ENCODE data around the gene TTLL12. TPM values are rescaled to one million over a fixed set of nuclear protein-coding genes. Genes with fewer than 3 reads are reported as not detected.

TTLL12 gene
- total RNA-seq, 4 donors from 2014 or later: 43.6 to 93.9 (median 81.4) TPM

DNA sequence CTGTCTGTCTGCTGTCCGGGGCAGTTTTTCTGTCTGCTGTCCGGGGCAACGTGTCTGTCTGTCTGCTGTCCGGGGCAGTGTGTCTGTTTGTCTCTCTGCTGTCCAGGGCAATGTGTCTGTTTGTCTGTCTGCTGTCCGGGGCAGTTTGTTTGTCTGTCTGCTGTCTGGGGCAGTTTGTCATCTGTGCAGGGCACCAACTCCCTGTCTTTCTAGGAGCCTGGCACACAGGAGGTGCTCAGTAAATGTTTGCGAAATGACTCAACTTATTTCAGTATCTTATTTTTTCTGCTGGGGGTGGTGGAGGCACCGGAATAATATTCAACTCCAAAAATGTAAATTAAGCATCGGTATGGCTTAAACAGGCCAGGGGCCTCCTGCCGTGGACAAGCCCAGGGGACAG lies 12.0 kb upstream of the TTLL12 start:
- TF ChIP-seq EP300 (IDR thresholded peaks at IDR 0.05) (no peak), POLR2A (IDR thresholded peaks at IDR 0.05) (no peak), POLR2AphosphoS5 (IDR thresholded peaks at IDR 0.05) (no peak)
- TF ChIP-seq, protein P1, sequence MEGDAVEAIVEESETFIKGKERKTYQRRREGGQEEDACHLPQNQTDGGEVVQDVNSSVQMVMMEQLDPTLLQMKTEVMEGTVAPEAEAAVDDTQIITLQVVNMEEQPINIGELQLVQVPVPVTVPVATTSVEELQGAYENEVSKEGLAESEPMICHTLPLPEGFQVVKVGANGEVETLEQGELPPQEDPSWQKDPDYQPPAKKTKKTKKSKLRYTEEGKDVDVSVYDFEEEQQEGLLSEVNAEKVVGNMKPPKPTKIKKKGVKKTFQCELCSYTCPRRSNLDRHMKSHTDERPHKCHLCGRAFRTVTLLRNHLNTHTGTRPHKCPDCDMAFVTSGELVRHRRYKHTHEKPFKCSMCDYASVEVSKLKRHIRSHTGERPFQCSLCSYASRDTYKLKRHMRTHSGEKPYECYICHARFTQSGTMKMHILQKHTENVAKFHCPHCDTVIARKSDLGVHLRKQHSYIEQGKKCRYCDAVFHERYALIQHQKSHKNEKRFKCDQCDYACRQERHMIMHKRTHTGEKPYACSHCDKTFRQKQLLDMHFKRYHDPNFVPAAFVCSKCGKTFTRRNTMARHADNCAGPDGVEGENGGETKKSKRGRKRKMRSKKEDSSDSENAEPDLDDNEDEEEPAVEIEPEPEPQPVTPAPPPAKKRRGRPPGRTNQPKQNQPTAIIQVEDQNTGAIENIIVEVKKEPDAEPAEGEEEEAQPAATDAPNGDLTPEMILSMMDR (IDR thresholded peaks at IDR 0.05): no peak
- 78% methylated on average over 9 of the region's 9 CpGs for WGBS
- H3K4me3 ChIP-seq: no peak overlapping the region

DNA sequence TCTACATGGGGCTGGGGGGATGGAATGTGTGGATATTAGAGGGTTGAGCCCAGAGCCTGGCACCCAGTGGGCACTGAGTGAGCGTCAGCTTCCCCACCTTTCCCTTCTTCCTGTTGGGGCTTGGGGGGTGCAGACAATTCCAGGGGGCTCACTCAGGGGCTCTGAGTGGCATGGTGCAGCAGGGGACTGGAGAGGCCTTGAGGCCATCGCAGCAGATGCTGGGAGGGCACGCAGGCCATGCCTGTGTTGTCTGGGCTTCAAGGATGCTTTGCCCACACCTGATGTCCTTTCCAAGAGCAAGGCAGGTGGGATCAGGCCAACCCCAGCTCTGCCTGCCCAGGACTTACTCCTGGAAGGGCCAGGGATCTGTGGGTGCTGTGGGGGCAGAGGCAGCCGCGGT lies 11.2 kb upstream of the TTLL12 start:
- H3K27ac ChIP-seq: no peak overlapping the region
- H3K36me3 ChIP-seq: no peaks in the 10 kb centered on the region
- H3K4me1 ChIP-seq: peaks cover 2% of the 10 kb centered on the region
- no peak overlapping the region for H3K4me3 ChIP-seq
- no peak for TF ChIP-seq POLR2A (IDR thresholded peaks at IDR 0.05)
- TF ChIP-seq EP300 (IDR thresholded peaks at IDR 0.05): no peak
- no peak for TF ChIP-seq POLR2AphosphoS5 (IDR thresholded peaks at IDR 0.05)
- TF ChIP-seq, protein P1 (IDR thresholded peaks at IDR 0.05): no peak
- DNase-seq (ENCODE audit: low spot score in 2 of 2): no peak
- H3K27me3 ChIP-seq: peaks cover 12% of the 10 kb centered on the region
- H3K9me3 ChIP-seq: no peaks in the 10 kb centered on the region
- WGBS: 95% methylated on average over 3 of the region's 5 CpGs

More for the DNA sequence above, 12.0 kb upstream of the TTLL12 start:
- DNase-seq (ENCODE audit: low spot score in 2 of 2): no peak
- H3K27me3 ChIP-seq: peaks cover 12% of the 10 kb centered on the region
- peaks cover 2% of the 10 kb centered on the region for H3K4me1 ChIP-seq
- no peaks in the 10 kb centered on the region for H3K36me3 ChIP-seq
- no peaks in the 10 kb centered on the region for H3K9me3 ChIP-seq
- H3K27ac ChIP-seq: no peak overlapping the region

DNA sequence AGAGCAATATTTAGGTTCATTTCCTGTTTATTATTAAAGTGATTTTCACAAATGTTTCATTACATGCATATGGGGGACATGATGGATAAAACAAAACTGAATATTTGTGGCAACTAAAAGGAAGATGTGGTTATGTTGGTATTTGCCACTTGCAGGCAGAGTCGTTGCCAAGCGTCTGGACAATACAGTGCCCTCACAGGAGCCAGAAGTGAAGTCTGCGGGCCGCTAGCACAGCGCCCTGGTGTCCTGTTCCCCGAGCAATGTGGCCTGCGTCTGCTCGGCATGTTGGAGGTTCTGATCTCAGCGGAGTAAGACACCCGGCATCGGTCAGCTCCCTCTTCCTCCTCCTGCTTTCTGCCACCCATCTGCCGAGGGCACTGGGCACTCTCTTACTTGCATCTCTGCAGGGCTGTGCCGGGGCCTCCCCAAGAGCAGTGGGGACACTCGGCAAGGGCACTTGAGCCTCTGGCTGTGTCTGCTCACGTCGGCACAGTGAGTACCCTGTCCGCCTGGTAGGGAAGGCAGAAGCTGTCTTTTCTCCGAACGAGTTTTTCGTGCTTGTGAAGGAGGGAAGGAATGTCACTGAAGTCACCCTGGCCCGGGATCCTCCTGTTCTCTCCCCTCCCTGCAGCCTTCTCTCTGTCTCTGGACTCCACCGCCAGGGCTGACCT lies 10.5 kb upstream of the TTLL12 start:
- H3K27ac ChIP-seq: no peak overlapping the region
- 53% methylated on average over 22 of the region's 22 CpGs for WGBS

DNA sequence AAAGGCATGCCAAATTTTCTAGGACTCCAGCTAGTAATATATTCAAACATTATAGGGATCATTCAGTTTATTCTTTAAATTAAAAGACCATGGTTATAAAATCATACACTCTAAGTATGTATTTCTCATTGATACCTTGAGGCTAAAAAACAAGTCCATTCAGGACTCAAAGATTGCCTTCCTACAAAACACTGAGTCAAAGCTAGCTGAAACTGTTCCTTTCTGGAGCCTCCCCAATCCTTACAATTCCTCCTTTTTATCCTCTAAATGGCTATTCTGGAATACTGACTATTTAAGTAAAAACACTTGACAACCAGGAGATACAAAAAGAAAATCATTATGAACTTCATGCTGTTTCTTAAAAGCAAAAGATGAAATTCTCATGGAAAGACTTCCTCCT lies 4.9 kb upstream of the TTLL12 start:
- TF ChIP-seq POLR2A (IDR thresholded peaks at IDR 0.05) (no peak), EP300 (IDR thresholded peaks at IDR 0.05) (no peak), POLR2AphosphoS5 (IDR thresholded peaks at IDR 0.05) (no peak)
- TF ChIP-seq, protein P1 (IDR thresholded peaks at IDR 0.05): no peak
- Histone ChIP-seq H3K4me3 (no peak overlapping the region), H3K4me1 (peaks cover 7% of the 10 kb centered on the region), H3K9me3 (no peaks in the 10 kb centered on the region), H3K27ac (no peak overlapping the region), H3K36me3 (no peaks in the 10 kb centered on the region), H3K27me3 (no peaks in the 10 kb centered on the region)
- DNase-seq (ENCODE audit: low spot score in 2 of 2): no peak

More for the DNA sequence above, 10.5 kb upstream of the TTLL12 start:
- H3K36me3 ChIP-seq: no peaks in the 10 kb centered on the region
- peaks cover 2% of the 10 kb centered on the region for H3K4me1 ChIP-seq
- peaks cover 12% of the 10 kb centered on the region for H3K27me3 ChIP-seq
- DNase-seq (ENCODE audit: low spot score in 2 of 2): no peak
- H3K4me3 ChIP-seq: no peak overlapping the region
- TF ChIP-seq EP300 (IDR thresholded peaks at IDR 0.05) (no peak), POLR2A (IDR thresholded peaks at IDR 0.05) (no peak), POLR2AphosphoS5 (IDR thresholded peaks at IDR 0.05) (no peak)
- TF ChIP-seq, protein P1 (IDR thresholded peaks at IDR 0.05): no peak
- no peaks in the 10 kb centered on the region for H3K9me3 ChIP-seq

DNA sequence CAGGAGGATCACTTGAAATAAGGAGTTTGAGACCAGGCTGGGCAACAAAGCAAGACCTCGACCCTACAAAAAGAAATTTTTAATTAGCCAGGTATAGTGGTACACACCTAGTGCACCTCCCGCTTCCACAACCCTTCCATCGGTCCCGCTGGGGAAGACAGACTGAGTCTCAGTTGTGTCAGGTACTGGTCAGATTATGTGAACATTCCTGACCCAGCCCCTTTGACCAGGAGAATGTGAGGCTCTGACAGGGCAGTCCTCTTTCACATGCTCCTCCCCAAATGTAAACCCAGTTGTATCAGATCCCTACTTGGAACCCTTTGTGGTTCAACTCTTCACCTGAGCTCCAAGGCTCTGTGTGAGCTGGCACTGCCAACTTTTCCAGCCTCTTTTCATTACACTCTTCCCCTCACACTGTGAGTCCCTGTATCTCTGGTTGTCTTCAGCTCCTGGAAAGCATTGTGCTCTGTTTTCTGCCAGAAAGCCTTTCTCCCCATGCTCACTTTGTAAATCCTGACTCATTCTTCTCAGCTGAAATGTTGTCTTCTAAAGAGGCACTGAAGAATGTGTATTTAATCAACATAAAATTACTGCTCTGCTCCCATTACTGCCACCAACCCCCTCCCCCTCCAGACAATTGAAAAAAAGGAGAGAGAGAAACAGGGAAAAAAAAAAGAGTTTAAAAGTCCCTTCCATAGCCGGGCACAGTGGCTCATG lies 2.1 kb upstream of the TTLL12 start:
- no peak overlapping the region for H3K27ac ChIP-seq
- TF ChIP-seq, protein P1 (IDR thresholded peaks at IDR 0.05): no peak
- TF ChIP-seq POLR2A (IDR thresholded peaks at IDR 0.05) (no peak), POLR2AphosphoS5 (IDR thresholded peaks at IDR 0.05) (no peak), EP300 (IDR thresholded peaks at IDR 0.05) (no peak)
- peaks cover 34% of the 10 kb centered on the region for H3K4me1 ChIP-seq
- DNase-seq (ENCODE audit: low spot score in 2 of 2): no peak
- no peaks in the 10 kb centered on the region for H3K9me3 ChIP-seq
- no peaks in the 10 kb centered on the region for H3K27me3 ChIP-seq
- no peaks in the 10 kb centered on the region for H3K36me3 ChIP-seq
- WGBS: 90% methylated on average over 5 of the region's 5 CpGs
- H3K4me3 ChIP-seq: no peak overlapping the region
